Large intestine (tissue), 3 donors: ENCODE results near the gene SMOC2. TPM values are rescaled to one million over a fixed set of nuclear protein-coding genes. Genes with fewer than 3 reads are reported as not detected.

Experiments
- DNase-seq, 2 donors: peaks; one replicate each; pipeline versions ENCODE4 v3.0.0 to v3.0.0-alpha.2; 2013
- H3K27ac ChIP-seq: one replicate; pipeline ENCODE4 v1.5.1; 2013; ENCODE audit warnings: low read length
- H3K27me3 ChIP-seq: 2 replicates; pipeline ENCODE4 v1.6.1; 2013; ENCODE audit warnings: low read length; ENCODE audit not compliant: control insufficient read depth, insufficient read depth
- H3K36me3 ChIP-seq: 2 replicates; pipeline ENCODE4 v1.6.1; 2013; ENCODE audit warnings: low read length; ENCODE audit not compliant: control insufficient read depth, insufficient read depth
- H3K4me1 ChIP-seq: one replicate; pipeline ENCODE4 v1.6.1; 2013; ENCODE audit warnings: low read length; ENCODE audit not compliant: control insufficient read depth, insufficient read depth
- H3K4me3 ChIP-seq: one replicate; pipeline ENCODE4 v1.5.1; 2013; ENCODE audit warnings: low read length
- H3K9me3 ChIP-seq: one replicate; pipeline ENCODE4 v1.6.1; 2013; ENCODE audit warnings: mild to moderate bottlenecking, low read depth, low read length, moderate library complexity; ENCODE audit not compliant: control insufficient read depth
- WGBS: methylation state at CpG from one replicate; pipeline ENCODE4 v1.1.5; 2013; ENCODE audit warnings: low lambda C conversion rate; ENCODE audit not compliant: insufficient coverage; 5-methylcytosine and 5-hydroxymethylcytosine counted together
- polyA plus RNA-seq: library from polyadenylated mRNA; unstranded; fragments of 120-200 nt; gene quantifications from one replicate; pipeline ENCODE4 v1.2.1, GENCODE V29; 2013

The SMOC2 gene
- polyA plus RNA-seq, 1 donor = 15.9 TPM

DNA sequence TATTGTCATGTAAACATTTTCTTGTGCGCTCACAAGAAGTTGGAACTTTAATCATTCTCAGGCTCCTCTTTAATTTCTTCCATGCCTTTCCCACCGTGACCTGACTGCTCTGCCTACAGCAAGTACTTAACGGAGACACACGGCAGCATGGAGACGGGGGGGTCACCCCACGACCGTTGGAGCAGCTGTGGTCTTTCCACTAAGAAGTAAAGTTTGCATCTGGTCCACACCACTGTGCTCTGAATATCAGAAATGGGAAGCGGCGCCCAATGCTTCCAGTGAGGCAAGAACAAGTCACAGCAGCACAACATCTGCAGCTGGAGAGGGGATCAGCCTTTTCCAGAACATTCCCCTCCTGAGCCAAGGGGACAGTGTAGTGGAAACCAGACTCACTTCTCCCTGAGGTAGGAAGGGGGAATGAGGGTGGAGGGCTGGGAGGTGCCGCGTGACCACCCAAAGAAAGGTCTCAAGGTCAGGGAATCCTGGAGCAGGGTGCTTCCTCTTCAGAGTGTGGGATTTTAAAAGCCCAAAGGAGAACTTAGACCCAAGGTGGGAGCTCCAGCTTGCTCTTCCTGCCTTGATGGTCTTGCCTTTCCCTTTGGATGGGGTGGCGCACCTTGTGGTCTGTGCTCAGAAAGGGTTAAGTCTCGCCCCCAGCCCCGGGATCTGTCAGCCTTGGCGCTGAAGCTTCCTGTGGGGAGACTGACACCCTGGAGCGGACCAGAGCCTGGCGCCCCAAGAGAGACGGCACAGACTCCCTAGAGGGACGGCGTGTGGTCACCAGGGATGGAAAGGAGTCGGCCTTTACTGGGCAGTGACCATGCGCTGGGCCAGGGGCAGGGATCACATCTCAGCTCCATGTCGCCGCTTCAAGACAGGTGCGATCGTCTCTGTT, 25.6 kb upstream of the SMOC2 start:
- no peak for DNase-seq
- H3K27me3 ChIP-seq = peaks cover 4% of the 10 kb centered on the region
- H3K4me1 ChIP-seq = no peaks in the 10 kb centered on the region
- no peak overlapping the region for H3K27ac ChIP-seq
- H3K9me3 ChIP-seq = peaks cover 3% of the 10 kb centered on the region
- H3K36me3 ChIP-seq = no peaks in the 10 kb centered on the region
- WGBS = 83% methylated on average over 1 of the region's 26 CpGs
- H3K4me3 ChIP-seq = no peak overlapping the region

DNA sequence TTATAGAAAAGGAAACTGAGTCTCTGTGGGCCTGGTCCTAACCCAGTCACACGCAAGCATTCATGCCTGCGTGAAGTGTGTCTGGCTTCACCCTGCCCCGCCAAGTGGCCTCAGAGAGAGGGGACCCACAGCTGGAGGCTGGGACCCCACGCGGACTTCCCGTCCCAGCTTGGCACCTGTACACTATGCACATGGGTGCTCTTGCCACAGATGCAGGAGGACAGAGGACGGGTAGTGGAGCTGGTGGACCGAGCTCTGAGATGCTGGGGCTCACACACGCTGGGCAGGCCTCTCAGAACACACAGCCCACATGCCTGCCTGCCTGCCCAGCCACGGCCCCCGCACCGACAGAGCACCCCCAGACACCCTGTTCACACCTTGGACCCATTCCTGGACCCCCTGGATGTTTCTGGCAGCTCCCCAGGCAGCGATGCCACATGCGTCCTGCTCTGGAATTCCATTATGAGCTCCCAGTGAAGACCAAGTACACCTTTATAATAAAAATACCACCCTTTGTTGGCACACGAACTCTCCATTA, 24.9 kb upstream of the SMOC2 start:
- no peaks in the 10 kb centered on the region for H3K36me3 ChIP-seq
- no peaks in the 10 kb centered on the region for H3K4me1 ChIP-seq
- H3K27ac ChIP-seq = no peak overlapping the region
- peaks cover 3% of the 10 kb centered on the region for H3K9me3 ChIP-seq
- no CpG with 5 or more reads among the region's 15 CpGs for WGBS
- DNase-seq = no peak
- H3K4me3 ChIP-seq = no peak overlapping the region
- H3K27me3 ChIP-seq = peaks cover 4% of the 10 kb centered on the region

DNA sequence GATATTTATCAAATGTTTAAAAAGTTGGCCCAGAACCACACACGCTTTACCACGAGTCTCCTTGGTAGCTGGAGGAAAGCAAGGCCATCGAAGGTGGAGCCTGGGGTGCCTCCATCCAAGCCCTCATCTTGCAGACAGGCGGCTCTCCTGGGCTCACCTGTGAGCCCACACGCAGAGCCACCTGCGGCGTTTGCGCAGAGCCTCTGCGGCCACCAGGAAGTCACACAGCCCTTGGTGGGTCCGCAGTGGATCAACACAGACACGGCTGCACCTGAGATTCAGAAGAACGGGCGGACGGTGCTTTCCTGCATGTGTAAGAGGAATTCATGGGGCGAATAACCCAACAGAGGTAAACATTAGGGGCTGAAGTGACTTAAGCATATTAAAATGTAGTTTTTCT, 24.5 kb upstream of the SMOC2 start:
- H3K4me1 ChIP-seq = no peaks in the 10 kb centered on the region
- H3K4me3 ChIP-seq = no peak overlapping the region
- peaks cover 3% of the 10 kb centered on the region for H3K9me3 ChIP-seq
- no CpG with 5 or more reads among the region's 15 CpGs for whole genome bisulfite sequencing
- H3K36me3 ChIP-seq = no peaks in the 10 kb centered on the region
- no peak overlapping the region for H3K27ac ChIP-seq
- DNase-seq = no peak
- H3K27me3 ChIP-seq = peaks cover 4% of the 10 kb centered on the region

DNA sequence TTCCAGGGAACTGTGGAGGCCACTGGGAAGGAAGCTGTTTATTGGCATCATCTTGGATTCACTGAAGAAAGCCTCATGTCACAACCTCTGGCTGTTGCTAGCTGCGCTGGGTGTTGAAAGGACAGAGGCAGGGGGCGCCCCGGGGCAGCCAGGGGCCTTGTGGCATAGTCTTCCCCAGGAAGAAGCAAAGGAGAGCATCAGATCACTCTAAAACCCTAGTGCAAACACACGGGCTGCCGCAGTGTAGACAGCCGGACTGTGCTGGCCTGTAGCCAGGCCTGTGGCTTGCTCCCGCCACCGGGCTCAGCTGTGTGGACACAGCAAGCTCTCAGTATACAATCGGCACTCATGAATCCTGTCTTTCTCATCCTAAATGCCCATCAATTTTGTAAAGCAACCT, 23.8 kb upstream of the SMOC2 start:
- WGBS = 80% methylated on average over 1 of the region's 9 CpGs
- H3K27ac ChIP-seq = no peak overlapping the region
- DNase-seq = no peak
- no peaks in the 10 kb centered on the region for H3K4me1 ChIP-seq
- no peaks in the 10 kb centered on the region for H3K9me3 ChIP-seq
- peaks cover 4% of the 10 kb centered on the region for H3K27me3 ChIP-seq
- no peaks in the 10 kb centered on the region for H3K36me3 ChIP-seq
- H3K4me3 ChIP-seq = no peak overlapping the region

DNA sequence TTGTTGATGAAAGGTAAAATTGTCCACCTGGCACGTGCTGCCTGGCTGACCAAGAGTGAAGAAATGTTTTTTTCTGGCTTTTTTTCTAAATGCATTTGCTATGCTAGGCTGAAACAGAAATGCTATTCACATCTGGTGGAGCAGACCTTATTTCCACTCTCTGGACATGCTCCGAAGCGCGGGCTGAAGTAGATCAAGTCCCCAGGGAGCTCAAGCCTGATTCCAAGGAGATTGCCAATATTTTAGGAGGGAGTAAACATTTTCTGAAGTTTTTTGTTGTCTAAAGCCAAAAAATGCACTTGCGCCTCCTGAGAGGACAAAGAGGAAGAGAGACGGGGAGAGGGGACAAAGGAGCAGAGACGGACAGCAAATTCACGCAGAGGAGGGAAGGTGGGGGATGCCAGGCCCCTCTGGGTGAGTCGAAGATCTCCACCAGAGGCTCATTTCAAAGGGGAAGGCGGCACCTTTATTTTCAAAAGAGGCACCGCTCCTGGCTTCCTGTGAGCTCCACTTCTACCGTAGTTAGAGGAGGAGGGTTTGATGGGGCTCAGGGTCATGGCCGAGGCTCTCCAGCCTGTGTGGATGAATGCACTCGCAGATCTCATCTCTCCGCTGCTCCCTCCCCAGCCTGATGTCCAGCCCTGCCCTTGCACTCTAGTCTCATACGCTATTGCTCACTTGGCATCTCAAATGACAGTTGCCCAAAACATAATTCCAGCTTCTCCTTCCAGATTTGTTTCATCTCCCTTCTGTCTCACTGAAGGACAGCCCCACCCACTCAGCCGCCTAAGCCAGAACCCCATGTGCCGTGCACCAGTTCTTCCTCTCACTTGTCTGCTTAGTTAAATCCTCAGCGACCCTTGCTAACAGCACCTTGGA, 23.1 kb upstream of the SMOC2 start:
- WGBS = 83% methylated on average over 1 of the region's 19 CpGs
- DNase-seq = no peak
- peaks cover 4% of the 10 kb centered on the region for H3K27me3 ChIP-seq
- no peaks in the 10 kb centered on the region for H3K9me3 ChIP-seq
- no peaks in the 10 kb centered on the region for H3K36me3 ChIP-seq
- no peak overlapping the region for H3K4me3 ChIP-seq
- H3K27ac ChIP-seq = no peak overlapping the region
- H3K4me1 ChIP-seq = no peaks in the 10 kb centered on the region

DNA sequence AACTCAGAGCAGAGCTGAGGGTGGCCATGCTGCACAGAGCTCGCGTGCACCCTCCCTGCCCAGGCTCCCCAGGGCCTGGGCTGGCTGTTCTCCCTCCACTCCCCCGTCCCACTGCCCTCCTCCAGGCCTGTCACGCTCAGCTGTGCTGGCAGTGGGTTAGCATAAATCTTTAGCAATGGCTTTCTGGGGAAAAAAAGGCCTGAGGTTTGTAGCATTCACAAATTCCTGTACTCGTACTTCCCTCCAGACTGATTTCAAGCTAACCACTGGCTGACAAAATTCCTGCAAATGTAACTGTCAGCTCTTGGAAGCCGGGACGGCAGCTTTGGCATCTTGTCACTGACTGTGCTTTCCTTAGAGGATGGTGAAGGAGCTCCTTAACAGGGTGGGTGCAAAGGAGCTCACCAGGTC, 22.3 kb upstream of the SMOC2 start:
- Histone ChIP-seq H3K9me3 (no peaks in the 10 kb centered on the region), H3K27me3 (peaks cover 4% of the 10 kb centered on the region), H3K4me3 (no peak overlapping the region), H3K4me1 (no peaks in the 10 kb centered on the region), H3K27ac (no peak overlapping the region), H3K36me3 (no peaks in the 10 kb centered on the region)
- no peak for DNase-seq
- WGBS = 100% methylated on average over 1 of the region's 7 CpGs

DNA sequence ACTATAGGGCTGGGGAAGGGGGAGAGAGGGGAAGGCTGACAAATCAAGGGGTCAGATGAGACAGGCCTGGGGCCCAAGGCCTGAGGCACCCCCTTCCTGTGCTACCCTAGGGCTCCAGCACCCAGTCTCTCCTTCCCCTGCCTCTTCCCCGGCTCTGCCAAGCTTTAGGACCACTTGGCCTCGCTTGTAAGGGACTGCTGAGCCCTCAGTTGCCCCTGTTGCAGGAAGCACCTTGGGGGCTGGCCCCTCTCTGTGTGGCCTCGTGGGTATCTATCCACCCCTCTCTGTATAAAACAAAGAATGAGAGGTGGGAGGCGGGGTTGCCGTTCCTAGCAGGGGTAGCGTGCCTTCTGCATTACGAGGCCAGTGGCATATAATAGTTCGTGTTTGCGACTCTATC, 21.4 kb upstream of the SMOC2 start:
- 86% methylated on average over 4 of the region's 9 CpGs for WGBS
- peaks cover 4% of the 10 kb centered on the region for H3K27me3 ChIP-seq
- H3K4me1 ChIP-seq = no peaks in the 10 kb centered on the region
- no peaks in the 10 kb centered on the region for H3K36me3 ChIP-seq
- H3K9me3 ChIP-seq = no peaks in the 10 kb centered on the region
- no peak overlapping the region for H3K4me3 ChIP-seq
- no peak overlapping the region for H3K27ac ChIP-seq
- DNase-seq = no peak

DNA sequence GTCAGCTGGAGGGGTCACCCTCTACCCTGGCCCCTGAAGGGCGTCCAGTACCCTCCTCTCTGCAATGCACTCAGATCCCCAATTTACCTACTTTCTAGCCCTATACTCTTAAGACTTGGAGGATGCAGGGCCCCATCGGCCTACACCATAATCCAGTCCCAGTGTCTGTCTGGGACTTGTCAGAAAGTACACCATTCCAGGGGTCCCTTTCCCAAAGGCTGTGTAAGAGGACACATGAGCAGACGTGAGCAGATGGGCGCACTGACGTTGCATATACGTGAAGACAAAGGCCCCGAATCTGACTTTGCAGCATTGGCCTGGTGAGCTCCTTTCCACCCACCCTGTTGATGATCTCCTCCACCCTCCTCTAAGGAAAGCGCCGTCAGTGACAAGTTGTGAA, 20.9 kb upstream of the SMOC2 start:
- WGBS = no CpG with 5 or more reads among the region's 9 CpGs
- DNase-seq = no peak
- no peaks in the 10 kb centered on the region for H3K4me1 ChIP-seq
- no peaks in the 10 kb centered on the region for H3K9me3 ChIP-seq
- H3K27ac ChIP-seq = no peak overlapping the region
- H3K36me3 ChIP-seq = no peaks in the 10 kb centered on the region
- no peak overlapping the region for H3K4me3 ChIP-seq
- H3K27me3 ChIP-seq = peaks cover 4% of the 10 kb centered on the region

DNA sequence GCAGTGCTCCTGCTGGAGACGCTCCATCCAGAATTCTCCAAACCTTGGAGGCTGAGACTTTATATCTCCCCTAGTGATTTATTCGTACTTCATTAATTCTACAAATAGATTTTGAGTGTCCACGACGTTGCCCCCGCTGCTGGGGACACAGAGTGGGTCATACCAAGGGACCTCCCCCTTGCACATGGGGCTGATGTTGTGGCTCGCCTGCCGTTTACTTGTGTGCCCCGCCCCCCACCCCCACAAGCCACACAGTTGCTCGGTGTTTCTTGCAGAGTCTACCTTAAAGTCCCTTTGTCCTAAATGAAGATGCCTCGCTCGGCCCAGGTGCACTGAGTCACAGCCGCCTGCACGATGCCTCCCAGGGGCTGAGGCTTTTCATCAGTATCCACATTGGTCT, 20.3 kb upstream of the SMOC2 start:
- Histone ChIP-seq H3K27me3 (peaks cover 4% of the 10 kb centered on the region), H3K4me1 (no peaks in the 10 kb centered on the region), H3K36me3 (no peaks in the 10 kb centered on the region), H3K4me3 (no peak overlapping the region), H3K27ac (no peak overlapping the region), H3K9me3 (no peaks in the 10 kb centered on the region)
- no peak for DNase-seq
- WGBS = no CpG with 5 or more reads among the region's 13 CpGs

DNA sequence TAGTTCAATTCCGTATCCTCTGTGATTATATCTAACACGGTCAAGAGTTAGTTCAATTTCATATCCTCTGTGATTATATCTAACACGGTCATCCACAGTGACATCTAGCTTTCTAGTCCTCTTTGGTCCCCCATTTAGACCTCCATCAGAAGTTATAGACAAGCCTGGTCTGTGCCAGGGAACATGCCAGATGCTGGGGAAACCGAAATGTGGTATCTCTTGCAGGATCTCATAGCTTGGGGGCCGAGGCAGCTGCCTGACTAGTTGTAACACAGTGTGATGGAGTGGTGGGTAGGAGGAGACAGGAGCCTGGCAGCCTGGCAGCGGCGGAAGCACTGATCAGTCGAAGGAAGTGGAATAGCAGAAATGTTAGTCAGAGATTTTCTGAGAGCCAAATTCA, 13.8 kb upstream of the SMOC2 start:
- no peaks in the 10 kb centered on the region for H3K36me3 ChIP-seq
- no peak overlapping the region for H3K4me3 ChIP-seq
- H3K9me3 ChIP-seq = no peaks in the 10 kb centered on the region
- no peak for DNase-seq
- H3K27ac ChIP-seq = no peak overlapping the region
- 80% methylated on average over 1 of the region's 8 CpGs for WGBS
- H3K27me3 ChIP-seq = peaks cover 17% of the 10 kb centered on the region
- no peaks in the 10 kb centered on the region for H3K4me1 ChIP-seq
